ENCODE results near the gene BFSP2. TPM values are rescaled to one million over a fixed set of nuclear protein-coding genes. Genes with fewer than 3 reads are reported as not detected.

BFSP2 gene
- total RNA-seq, 1 experiment from 2014 or later = not detected

DNA sequence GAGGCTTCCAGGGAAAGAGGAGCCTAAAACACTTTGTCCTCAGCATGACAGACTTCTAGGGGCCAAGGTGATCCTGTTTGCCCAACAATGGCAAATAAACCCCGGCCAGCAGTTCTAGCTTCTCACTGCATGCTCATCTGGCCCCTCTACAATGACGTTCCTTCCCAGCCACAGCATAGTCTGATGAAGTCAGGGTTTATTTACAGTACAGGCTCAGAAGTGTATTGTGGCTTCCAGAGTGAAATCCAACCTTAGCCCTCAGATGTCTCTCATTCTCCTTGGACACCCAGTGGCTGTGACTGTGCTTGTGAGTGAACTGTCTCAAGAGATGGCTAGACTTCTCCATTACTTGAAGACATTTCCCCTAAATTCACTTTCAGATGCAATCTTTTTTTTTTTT is 40.8 kb downstream of the BFSP2 start:
- Histone ChIP-seq H3K4me3 (ENCODE audit: low read depth, low read length) (no peak overlapping the region), H3K27me3 (replicated peaks; ENCODE audit: control insufficient read depth, insufficient read depth, low read length) (no peaks in the 10 kb centered on the region), H3K9me3 (no peaks in the 10 kb centered on the region), H3K4me1 (0 out of 2 replicates have a peak, but pooled peaks cover 3% of the 10 kb centered on the region), H3K36me3 (ENCODE audit: control insufficient read depth, insufficient read depth, low read length) (no peaks in the 10 kb centered on the region)
- Mint-ChIP-seq H3K4me3 (ENCODE audit: unreplicated experiment) (no peak overlapping the region), H3K36me3 (ENCODE audit: insufficient read depth, unreplicated experiment) (peaks cover 5% of the 10 kb centered on the region), H3K27me3 (ENCODE audit: insufficient read depth, unreplicated experiment) (no peaks in the 10 kb centered on the region), H3K27ac (ENCODE audit: unreplicated experiment) (no peak overlapping the region), H3K9me3 (ENCODE audit: unreplicated experiment) (no peaks in the 10 kb centered on the region), H3K4me1 (ENCODE audit: low read depth, unreplicated experiment) (peaks cover 21% of the 10 kb centered on the region)
- no peak for TF ChIP-seq CTCF (IDR thresholded peaks at IDR 0.05; ENCODE audit: insufficient read depth in 1 of 2, low read depth in 1 of 2, low read length in 1 of 2, severe bottlenecking in 1 of 2, unreplicated experiment in 1 of 2)
- DNase-seq = no peak
- POLR2A ChIA-PET = no interaction called here
- CTCF ChIA-PET = no interaction called here
- no TSS peak for BruUV-seq (replicated peaks)
- intact Hi-C loops (cut with micrococcal nuclease; ENCODE audit: unreplicated experiment) = loop anchor here (5.0 kb wide), 1 partner anchor 37 kb away; no protein-coding TSS in a partner anchor

DNA sequence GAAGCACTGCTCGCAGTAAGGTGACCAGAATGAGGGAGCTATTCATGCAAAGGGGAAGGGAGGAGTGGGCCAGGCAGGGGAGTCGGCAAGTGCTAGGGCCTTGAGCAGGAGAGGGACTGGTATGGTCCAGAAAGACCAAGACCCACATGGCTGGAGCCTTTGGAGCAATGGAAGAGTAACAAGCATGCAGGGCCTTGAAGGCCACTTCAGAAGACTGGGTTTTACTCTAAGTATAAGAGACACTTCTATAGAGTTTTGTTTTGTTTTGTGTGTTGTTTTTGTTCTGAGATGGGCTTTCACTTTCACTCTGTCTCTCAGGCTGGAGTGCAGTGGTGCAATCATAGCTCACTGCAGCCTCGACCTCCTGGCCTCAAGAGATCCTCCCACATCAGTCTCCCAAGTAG is 42.0 kb downstream of the BFSP2 start:
- H3K36me3 ChIP-seq (ENCODE audit: control insufficient read depth, insufficient read depth, low read length) = no peaks in the 10 kb centered on the region
- Mint-ChIP-seq H3K4me1 (ENCODE audit: low read depth, unreplicated experiment) (peaks cover 21% of the 10 kb centered on the region), H3K27ac (ENCODE audit: unreplicated experiment) (no peak overlapping the region), H3K9me3 (ENCODE audit: unreplicated experiment) (no peaks in the 10 kb centered on the region), H3K36me3 (ENCODE audit: insufficient read depth, unreplicated experiment) (peaks cover 5% of the 10 kb centered on the region), H3K27me3 (ENCODE audit: insufficient read depth, unreplicated experiment) (no peaks in the 10 kb centered on the region), H3K4me3 (ENCODE audit: unreplicated experiment) (no peak overlapping the region)
- H3K27me3 ChIP-seq (replicated peaks; ENCODE audit: control insufficient read depth, insufficient read depth, low read length) = no peaks in the 10 kb centered on the region
- H3K4me1 ChIP-seq = 0 out of 2 replicates have a peak, but pooled peaks cover 3% of the 10 kb centered on the region
- no peak overlapping the region for H3K4me3 ChIP-seq (ENCODE audit: low read depth, low read length)
- intact Hi-C loops (cut with micrococcal nuclease; ENCODE audit: unreplicated experiment) = loop anchor here (5.0 kb wide), 1 partner anchor 35 kb away; no protein-coding TSS in a partner anchor
- no peak for TF ChIP-seq CTCF (IDR thresholded peaks at IDR 0.05; ENCODE audit: insufficient read depth in 1 of 2, low read depth in 1 of 2, low read length in 1 of 2, severe bottlenecking in 1 of 2, unreplicated experiment in 1 of 2)
- CTCF ChIA-PET = interaction anchor here (0.6 kb wide), 1 partner anchor 109 kb away, joined by 6 read pairs; no protein-coding TSS in a partner anchor
- POLR2A ChIA-PET = no interaction called here
- no peak for DNase-seq
- no peaks in the 10 kb centered on the region for H3K9me3 ChIP-seq
- no TSS peak for BruUV-seq (replicated peaks)

GRCh38 chr3:133442518-133442917 is 42.7 kb downstream of the BFSP2 start:
- BruUV-seq (replicated peaks) = no TSS peak
- H3K27me3 Mint-ChIP-seq (ENCODE audit: insufficient read depth, unreplicated experiment) = no peaks in the 10 kb centered on the region
- no peaks in the 10 kb centered on the region for H3K27me3 ChIP-seq (replicated peaks; ENCODE audit: control insufficient read depth, insufficient read depth, low read length)
- peaks cover 17% of the 10 kb centered on the region for H3K4me1 Mint-ChIP-seq (ENCODE audit: low read depth, unreplicated experiment)
- ChIA-PET POLR2A (no interaction called here), CTCF (no interaction called here)
- H3K36me3 Mint-ChIP-seq (ENCODE audit: insufficient read depth, unreplicated experiment) = peaks cover 5% of the 10 kb centered on the region
- no peak overlapping the region for H3K4me3 ChIP-seq (ENCODE audit: low read depth, low read length)
- H3K4me1 ChIP-seq = 0 out of 2 replicates have a peak, but pooled peaks cover 3% of the 10 kb centered on the region
- H3K27ac Mint-ChIP-seq (ENCODE audit: unreplicated experiment) = no peak overlapping the region
- no peak overlapping the region for H3K4me3 Mint-ChIP-seq (ENCODE audit: unreplicated experiment)
- no peak for TF ChIP-seq CTCF (IDR thresholded peaks at IDR 0.05; ENCODE audit: insufficient read depth in 1 of 2, low read depth in 1 of 2, low read length in 1 of 2, severe bottlenecking in 1 of 2, unreplicated experiment in 1 of 2)
- no peaks in the 10 kb centered on the region for H3K36me3 ChIP-seq (ENCODE audit: control insufficient read depth, insufficient read depth, low read length)
- no peak for DNase-seq
- H3K9me3 Mint-ChIP-seq (ENCODE audit: unreplicated experiment) = no peaks in the 10 kb centered on the region
- intact Hi-C loops (cut with micrococcal nuclease; ENCODE audit: unreplicated experiment) = loop anchor here (5.0 kb wide), 1 partner anchor 35 kb away; no protein-coding TSS in a partner anchor
- H3K9me3 ChIP-seq = no peaks in the 10 kb centered on the region

Data from Caco-2 (cell line).